Activated T-cell treated with anti-CD3 and anti-CD28 coated beads, Interleukin-2, amount 50 U/mL, for 48 hours (primary cell): Measurements from ENCODE around the gene ARID3A.
A peak's percentile ranks its signal among the peaks of the same experiment; 100 is the strongest.
"Not testable (repeated sequence)": the region's sequence is repeated elsewhere in the genome, so short reads cannot be mapped to it uniquely, and the experiment has no call there.

Experiments used
- DNase-seq, 2 experiments: peaks; one replicate each; pipeline ENCODE4 v3.0.0-alpha.2; 2020

Gene ARID3A

DNA sequence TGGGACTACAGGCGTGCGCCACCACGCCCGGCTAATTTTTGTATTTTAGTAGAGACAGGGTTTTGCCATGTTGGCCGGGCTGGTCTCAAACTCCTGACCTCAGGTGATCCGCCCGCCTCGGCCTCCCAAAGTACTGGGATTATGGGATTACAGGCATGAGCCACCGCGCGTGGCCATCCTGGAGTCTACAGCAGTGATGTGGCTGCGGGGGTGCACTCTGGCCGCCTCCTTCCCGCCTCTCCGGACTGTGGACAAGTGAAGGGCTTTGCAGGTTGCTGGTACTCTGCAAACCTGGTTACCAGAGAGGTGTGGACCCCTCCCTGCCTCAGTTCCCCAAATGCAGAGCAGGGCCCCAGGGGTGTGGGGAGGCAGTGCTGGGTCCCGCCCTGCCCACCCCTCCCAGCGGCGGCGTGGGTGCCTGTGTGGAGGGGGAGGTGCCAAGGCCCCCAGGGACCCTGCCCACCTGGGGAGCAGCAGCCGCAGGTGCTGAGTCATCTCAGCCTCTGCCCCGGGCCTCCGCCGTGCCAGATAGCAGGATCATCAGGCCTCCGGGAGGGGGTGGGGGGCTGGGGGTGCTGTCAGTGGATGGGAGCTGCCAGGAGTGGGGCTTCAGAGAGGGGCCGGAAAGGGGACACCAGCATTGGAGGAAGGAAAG is 23.1 kb downstream of the ARID3A start:
- no peak for DNase-seq

DNA sequence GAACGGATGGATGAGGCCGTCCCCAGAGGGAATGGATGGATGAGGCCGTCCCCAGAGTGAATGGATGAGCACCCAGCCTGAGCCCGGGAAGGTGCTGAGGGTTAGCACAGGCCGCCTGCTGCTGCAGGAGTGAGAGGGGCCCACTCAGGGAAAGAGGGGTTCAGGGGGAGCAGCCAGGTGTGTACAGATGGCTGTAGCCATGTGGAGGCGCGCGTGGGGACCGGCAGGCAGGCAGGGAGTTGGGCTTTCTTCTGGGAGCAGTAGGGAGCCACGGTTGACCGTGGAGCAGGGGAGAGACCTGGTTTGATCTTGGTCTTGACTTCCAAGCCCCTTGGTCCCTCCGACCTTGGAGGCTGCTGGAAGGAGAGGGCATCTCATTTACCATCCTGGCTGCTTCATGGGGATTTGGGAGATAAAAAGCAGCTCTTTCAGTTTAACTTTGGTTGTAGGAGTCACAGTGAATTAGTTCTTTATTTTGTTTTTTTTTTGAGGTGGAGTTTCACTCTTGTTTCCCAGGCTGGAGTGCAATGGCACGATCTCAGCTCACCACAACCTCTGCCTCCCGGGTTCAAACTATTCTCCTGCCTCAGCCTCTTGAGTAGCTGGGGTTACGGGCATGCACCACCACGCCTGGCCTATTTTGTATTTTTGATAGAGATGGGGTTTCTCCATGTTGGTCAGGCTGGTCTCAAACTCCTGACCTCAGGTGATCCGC is 24.7 kb downstream of the ARID3A start:
- no peak for DNase-seq

DNA sequence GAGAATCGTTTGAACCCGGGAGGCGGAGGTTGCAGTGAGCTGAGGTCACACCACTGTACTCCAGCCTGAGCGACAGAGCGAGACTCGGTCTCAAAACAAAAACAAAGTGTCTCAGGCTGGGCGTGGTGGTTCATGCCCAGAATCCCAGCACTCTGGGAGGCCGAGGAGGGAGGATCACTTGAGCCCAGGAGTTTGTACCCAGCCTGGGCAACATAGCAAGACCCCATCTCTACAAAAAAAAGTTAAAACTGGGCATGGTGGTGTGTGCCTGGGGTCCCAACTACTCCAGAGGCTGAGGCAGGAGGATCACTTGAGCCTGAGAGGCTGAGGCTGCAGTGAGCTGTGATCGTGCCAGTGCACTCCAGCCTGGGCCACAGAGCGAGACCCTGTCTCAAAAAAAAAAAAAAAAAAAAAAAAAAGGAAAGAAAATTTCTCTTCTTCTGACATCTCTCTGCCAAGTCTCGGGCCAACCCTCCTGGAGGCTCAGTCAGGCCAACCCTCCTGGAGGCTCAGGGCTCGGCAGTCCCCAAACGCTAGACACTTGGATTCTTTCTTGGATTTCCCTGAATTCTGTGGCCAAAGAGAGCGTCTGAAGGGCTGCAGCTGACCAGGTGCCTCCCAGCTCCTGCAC is 26.3 kb downstream of the ARID3A start:
- DNase-seq, result no peak

DNA sequence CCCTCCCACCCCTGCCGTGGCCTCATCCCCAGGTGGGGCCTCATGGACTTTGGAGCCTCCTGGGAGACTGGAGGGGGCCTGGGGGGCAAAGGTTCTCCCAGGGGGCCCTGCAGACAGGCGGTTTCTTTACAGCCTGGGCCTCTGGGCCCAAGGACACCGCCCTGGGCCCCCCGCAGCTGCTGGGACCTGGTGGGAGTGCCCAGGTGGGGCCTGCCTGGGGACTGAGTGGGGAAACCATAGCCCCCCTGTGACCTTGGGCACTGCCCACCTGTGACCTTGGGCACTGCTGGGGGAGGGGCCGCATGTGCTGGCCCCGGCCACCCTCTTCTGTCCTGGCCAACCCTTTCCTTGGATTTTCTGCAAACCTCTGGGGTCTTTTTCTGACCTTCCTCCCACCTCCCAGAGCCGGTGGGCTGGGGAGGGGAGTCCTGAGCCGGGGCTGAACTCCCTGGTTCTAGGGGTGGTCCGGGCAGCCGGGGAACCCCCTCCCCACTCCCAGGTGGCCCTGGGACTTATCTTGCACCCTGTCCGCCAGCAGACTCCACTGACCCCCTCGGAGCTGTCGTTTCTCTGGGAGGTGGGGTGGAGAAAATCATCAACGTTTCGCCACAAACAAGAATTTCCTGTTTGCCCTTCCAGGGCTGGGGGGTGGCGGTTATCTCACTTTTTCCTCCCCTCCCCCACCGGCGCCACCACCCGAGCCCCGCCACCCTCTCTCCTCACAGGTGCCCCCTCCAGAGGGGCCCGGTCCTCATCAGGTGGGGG is 27.0 kb downstream of the ARID3A start:
- no peak for DNase-seq

DNA sequence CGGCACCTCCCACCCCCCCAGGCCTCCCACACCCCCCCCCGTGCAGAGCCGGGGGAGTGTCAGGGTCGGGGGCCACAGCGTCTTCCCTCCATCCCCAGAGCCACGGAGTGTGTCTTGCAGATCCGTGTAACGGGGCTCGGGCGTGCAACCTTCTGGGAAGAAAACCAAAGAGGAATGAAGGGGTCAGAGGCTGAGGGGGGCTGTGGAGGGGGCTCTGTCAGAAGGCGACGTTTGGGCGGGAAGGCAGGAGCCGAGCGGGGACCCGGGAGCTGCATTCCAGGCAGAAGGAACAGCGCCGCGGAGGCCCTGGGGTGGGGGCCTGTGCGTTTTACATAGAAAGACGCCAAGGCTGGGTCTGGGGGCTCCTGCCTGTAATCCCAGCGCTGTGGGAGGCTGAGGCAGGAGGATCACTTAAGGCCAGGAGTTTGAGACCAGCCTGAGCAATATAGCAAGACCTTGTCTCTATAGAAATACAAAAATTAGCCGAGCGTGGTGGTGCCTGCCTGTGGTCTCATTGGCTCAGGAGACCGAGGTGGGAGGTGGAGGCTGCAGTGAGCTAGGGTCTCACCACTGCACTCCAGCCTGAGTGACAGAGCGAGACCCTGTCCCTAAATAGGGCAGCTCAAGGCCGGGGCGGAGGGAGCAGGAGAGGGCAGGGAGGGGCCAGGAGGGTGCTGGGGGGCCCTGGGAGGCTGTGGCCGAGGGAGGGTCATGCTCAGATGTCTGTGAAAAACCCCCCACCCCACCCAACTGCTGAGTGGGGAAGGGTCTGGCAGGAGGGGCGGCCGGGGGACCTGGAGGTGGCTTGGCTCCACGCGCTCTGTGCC is 27.8 kb downstream of the ARID3A start:
- no peak for DNase-seq

DNA sequence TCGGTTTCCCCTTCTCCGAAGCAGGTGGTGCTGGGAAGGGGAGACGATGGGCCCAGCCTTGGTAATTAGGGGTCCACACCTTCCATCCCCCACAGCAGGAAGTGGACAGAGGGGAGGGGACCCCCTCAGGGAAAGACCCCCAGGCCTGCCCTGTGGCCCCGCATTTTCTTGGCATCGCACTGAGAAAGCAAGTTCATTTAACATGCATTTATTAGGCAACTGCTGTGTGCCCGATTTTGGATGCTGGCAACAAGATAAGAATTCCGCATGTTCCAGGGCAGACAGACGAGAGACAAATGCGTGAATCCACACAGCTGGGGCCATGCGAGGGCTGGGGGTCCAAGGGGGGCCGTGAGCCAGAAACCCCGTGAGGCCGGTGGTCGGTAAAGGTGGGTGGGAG is 28.4 kb downstream of the ARID3A start:
- no peak for DNase-seq

DNA sequence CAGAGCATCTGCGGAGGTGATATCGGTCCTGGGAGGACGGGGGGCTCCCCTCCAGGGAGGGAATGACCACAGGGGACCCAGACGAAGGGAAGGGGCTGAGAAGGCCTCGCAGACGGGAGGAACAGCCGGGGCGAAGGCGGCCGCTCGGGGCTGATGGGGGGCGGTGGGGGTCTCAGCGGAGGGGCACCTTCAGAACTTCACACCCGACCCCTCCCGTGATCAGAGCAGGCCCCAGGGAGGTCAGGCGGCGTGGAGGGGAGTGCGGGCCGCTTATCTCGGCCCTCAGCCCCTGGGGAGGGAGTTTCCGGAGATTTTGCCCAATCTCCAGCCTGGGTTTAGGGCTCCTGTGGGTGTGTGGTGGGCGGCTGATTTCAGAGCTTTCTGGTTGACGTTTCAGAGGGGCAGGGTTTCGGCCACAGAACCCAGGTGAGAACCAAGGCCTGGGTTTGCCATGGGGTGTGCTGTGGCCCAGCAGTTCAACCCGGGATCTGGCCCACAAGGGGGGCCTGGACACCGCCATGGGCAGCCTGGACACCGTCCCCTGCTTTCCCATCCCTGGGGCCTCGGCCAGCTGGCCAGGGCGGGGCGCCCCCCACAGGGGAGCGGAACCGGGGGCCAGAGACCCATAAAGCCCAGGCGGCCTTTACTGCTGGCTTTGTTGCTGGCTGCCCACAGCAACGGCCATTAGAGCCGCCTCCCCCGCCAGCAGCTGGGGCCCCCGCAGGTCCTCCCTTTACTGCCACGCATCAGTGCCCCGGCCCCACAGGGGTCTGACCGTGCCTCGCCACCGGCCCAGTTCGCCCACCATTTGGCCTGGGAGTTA is 29.0 kb downstream of the ARID3A start:
- DNase-seq, result peak in 1 of 2 experiments; percentile 36

DNA sequence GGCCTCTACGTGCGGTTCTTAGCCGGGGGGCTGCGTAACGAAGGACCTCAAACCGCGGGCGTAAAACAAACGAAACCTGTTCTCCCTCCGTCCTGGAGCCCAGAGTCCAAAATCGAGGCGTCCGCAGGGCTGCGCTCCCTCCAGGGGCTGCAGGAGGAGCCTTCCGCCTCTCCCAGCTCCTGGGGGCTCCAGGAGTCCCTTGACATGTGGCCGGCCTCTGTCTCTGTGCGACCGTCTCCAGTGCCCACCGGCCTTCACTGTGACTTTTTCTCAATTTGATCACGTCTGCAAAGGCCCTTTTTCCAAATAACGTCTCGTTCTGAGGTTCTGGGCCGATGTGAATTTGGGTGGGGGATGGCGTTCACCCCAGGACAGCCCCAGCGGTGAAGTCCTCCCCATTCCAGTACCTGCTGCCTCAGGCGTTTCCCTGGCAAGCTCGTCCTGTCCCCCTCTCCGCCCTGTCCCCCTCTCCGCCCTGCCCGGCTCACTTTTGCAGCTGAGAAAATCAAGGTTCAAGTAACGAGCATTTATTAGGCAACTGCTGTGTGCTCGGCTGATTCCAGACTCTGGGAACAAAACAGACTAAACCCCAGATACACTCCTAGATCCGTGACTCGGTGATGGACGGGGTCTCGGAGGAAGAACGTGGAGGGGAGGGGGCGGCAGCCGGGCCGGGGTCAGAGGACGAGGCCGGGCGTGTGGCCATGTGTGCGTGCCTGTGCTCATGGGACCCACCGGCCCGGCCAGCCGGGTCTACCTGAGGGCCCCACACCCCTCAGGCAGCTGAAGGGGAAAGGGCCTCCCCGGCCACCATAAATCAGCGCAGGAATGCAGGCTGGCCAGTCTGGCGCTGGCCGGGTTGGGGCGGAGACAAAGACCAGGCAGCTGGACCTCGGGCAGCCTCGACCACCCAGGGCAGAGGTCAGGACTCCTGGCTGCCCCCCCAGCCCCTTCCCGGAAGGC is 30.2 kb downstream of the ARID3A start:
- DNase-seq, result no peak

DNA sequence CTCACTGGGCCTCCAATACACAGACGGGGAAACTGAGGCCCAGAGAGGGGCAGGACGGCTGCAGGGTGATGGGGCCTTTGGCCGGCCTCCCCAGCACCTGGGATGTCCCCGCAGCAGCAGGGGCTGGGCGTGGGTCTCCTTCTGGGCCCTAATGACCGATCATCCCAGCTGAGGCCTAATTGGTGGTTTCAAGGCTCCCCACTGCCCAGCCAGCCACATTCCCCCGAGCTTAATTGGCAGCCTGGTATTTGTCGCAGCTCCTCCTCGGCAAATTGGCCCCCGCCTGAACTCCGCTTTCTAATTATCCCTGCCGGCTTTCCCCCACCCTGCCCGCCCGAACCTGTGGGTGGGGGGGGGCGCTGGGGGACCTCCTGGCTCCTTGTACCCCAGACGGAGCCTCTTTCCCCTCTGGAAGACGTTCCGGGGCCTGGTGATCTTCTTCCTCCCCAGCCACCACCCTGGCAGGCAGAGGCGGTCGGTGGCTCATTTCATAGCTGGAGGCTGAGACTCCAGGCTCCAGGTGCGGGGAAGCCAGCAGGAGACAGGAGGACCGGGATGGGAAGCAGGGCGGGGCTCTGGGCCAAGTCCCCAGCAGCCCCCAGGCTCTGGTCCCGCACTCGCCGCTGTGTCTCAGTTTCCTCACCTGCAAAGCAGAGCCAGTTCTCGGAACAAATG is 31.1 kb downstream of the ARID3A start:
- DNase-seq, result no peak

DNA sequence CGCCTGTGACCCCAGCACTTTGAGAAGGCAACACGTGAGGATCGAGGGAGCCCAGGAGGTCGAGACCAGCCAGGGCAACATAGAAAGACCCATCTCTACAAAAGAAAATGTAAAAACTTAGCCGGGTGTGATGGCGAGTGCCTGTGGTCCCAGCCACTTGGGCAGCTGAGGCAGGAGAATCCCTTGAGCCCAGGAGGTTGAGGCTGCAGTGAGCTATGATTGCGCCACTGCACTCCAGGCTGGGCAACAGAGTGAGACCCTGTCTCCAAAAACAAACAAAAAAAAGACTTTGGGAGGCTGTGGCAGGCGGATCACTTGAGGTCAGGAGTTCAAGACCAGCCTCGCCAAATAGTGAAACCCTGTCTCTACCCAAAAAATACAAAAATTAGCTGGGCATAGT is 31.7 kb downstream of the ARID3A start:
- DNase-seq, result not testable (repeated sequence)

DNA sequence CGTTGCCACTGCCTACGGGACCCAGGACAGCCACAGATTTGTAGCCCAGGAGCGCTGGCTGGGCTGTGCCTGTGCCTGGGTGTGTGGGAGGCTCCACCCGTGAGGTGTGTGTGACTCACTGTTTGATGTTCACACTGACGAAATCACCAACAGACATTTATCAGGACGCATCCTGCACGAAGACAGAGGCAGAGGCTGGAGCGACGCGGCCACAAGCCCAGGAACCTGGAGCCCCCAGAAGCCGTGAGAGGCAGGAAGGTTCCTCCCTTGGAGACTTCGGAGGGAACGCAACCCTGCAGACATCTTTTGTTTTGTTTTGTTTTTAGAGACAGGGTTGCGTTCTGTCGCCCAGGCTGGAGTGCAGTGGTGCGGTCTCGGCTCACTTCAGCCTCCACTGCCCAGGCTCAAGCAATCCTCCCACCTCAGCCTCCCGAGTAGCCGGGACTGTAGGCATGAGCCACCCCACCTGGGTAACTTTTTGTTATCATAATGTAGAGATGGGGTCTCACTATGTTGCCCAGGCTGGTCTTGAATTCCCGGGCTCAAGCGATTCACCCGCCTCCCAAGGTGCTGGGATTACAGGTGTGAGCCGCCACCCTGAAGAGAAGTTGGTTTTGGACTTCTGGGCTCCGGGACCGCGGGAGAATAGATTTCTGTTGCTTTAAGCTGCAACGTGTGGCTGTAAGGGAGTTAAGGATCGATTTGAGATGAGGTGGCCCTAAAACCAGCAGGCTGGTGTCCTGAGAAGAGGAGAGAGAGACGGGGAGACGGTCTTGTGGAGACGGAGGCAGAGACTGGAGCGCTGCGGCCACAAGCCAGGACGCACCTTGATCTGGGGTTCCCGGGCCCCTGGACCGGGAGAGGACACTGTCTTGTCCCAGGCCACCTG is 33.4 kb downstream of the ARID3A start:
- DNase-seq, result peak; percentile 68 to 74

DNA sequence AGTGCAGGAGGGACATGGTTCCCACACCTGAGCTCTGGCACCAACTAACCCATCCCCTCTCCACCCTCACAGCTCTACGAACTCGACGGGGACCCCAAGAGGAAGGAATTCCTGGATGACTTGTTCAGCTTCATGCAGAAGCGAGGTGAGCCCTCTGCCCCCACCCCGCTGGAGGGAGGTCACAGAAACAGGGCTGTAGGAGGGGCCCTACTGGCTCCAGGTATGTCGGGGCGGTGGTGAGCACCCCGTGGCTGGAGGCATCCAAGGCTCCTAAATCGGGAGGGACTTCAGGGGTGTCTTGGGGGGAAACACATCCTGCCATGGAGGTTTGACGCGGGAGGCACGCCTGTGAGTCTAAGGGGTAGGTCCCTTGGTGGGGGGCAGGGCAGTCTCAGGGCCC is 34.2 kb downstream of the ARID3A start:
- no peak for DNase-seq

DNA sequence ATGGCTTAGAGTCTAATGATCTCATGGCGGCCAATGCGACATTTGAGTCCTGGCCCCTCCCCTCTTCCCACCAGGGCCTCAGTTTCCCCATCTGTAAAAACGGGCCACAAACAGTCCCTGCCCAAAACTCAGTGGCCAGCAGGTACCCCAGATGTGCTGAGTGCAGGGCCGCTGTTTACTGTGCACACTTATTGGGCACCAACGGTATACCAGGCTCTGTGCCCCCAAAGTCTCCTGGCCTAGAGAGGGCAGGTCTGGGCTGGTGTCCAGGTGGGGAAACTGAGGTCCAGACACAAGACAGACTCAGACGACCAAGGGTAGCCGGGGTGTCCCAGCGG is 34.7 kb downstream of the ARID3A start:
- DNase-seq, result no peak

DNA sequence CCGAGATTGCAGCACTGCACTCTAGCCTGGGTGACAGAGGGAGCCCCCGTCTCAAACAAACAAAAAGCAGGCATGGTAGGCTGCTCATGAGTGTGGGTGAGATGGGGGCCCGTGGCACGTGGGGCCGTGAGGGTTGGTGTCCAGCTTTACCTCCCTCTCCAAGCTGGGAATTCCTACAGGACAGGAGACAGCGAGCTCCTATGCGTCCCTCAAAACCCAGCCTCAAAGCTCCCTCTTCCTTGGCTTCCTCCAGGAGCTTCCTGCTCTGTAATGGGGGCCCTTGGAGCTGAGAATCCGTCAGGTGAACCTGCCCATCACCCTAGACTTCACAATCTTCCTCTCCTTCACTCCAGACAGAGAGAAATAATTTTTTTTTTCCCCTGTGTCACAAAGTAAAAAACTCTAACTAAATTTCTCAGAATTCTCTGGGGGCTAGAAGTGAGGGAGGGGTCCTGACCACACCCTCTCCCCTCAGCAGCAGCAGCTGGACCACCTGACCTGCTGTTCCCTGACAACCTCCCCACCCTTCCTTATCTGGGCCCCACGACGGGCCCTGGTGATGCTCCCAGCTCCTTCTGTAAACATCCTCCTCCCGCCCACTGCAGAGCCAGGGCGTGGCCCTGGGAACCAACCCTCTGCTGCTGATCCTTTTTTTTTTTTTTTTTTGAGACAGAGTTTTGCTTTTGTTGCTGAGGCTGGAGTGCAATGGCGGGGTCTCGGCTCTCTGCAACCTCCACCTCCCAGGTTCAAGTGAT is 36.2 kb downstream of the ARID3A start:
- DNase-seq, result no peak

DNA sequence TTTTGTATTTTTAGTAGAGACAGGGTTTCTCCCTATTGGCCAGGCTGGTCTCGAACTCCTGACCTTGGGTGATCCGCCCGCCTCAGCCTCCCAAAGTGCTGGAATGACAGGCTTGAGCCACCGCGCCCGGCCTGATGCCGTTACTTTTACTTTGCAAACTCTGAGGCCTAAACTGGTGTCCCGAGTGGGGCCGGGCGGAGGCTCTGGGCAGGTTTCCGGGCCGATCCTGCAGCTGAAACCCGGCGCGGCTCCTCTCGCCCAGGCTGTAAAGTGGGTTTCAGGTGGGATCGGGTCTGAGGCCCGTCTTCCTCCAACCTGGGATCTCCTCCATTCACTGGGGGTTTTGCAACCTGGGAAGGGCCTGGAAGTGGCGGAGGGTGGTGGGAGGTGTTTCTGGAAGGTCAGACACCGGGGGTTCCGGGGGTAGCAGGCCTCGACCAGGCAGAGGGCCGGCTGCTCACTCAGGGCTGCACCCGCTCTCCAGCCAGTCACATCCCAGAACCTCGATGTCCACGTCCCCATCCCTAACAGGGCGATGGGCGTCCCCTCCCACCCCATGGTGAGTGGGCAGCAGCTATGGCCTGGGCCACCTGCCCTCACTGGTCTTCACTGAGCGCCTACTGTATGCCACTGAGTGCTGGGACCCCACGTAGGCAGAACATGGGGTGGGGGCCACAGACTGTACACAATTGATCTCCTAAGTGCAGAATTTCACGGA is 37.0 kb downstream of the ARID3A start:
- DNase-seq, result no peak

DNA sequence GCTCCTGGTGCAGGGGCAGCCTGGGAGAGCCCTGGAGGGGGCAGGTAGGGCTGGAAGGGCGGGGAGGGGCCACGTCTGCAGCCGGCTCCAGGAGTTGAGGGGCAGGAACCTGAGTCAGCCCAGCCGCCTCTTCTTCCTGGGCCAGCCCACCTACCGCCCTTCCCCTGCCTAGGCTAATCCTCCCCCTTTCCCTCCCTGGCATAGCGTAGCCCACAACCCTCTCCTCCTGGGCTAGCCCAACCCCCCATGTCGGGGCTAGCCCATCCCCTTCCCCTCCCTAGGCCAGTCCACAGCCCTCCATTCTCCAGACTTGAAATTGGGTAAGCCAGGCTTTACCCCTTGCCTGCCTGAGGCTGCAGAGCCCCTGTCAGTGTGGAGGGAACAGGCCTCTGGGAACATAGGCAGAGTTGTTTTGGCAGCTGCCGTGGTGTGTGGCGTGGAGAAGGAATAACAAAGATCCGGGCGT is 37.7 kb downstream of the ARID3A start:
- no peak for DNase-seq

DNA sequence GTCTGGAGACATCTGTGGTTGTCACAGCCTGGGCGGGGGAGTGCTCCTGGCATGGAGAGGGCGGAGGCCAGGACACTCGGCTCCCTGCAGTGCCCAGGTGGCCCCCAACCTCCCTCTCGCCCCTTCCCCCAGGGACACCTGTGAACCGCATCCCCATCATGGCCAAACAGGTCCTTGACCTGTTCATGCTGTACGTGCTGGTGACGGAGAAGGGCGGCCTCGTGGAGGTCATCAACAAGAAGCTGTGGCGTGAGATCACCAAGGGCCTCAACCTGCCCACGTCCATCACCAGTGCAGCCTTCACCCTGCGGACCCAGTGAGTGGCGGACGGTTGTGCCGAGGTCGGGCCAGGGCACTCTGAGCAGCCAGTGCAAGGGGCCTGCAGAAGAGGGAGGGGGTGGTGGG is 38.3 kb downstream of the ARID3A start:
- DNase-seq, result no peak
